GOT3 (cell line): ENCODE measurements around the gene CNR1.
"Not testable (repeated sequence)": the region's sequence is repeated elsewhere in the genome, so short reads cannot be mapped to it uniquely, and the experiment has no call there.

ENCODE experiments used
- DNase-seq: peaks from one replicate; lab custom pipeline; 2025; ENCODE audit warnings: mixed read lengths; lab: John Stamatoyannopoulos, UW

CNR1 gene

GRCh38 chr6:88165844-88166492 lies at the start of gene CNR1:
Gene CNR1 (minus strand): TSS chr6:88166347. CDS start chr6:88145274, 21,073 bp downstream.
- no peak for DNase-seq

- DNase-seq, result no peak
Observed at GRCh38 chr6:88211446-88211845, 45.3 kb upstream of the CNR1 start.

- DNase-seq, result no peak
Observed at GRCh38 chr6:88209301-88209700, 43.2 kb upstream of the CNR1 start.

- DNase-seq, result no peak
Observed at GRCh38 chr6:88208726-88209125, 42.6 kb upstream of the CNR1 start.

GRCh38 chr6:88201734-88202133 lies 35.6 kb upstream of the CNR1 start:
- DNase-seq, result not testable (repeated sequence)

GRCh38 chr6:88184921-88185320 lies 18.8 kb upstream of the CNR1 start:
- no peak for DNase-seq

- DNase-seq, result no peak
Observed at GRCh38 chr6:88183471-88183870, 17.3 kb upstream of the CNR1 start.

- no peak for DNase-seq
Observed at GRCh38 chr6:88179692-88180091, 13.5 kb upstream of the CNR1 start.

- no peak for DNase-seq
Observed at GRCh38 chr6:88177961-88178464, 11.9 kb upstream of the CNR1 start.

GRCh38 chr6:88174906-88175305 lies 8.8 kb upstream of the CNR1 start:
- no peak for DNase-seq

- DNase-seq, result no peak
Observed at GRCh38 chr6:88171312-88171711, 5.2 kb upstream of the CNR1 start.

- DNase-seq, result no peak
Observed at GRCh38 chr6:88168362-88168761, 2.2 kb upstream of the CNR1 start.

- no peak for DNase-seq
Observed at GRCh38 chr6:88167352-88167937, 1.3 kb upstream of the CNR1 start.

- no peak for DNase-seq
Observed at GRCh38 chr6:88166493-88167351, 575 bp upstream of the CNR1 start.

- no peak for DNase-seq
Observed at GRCh38 chr6:88165087-88165843, 882 bp downstream of the CNR1 start.

GRCh38 chr6:88164061-88164460 lies 2.1 kb downstream of the CNR1 start:
- no peak for DNase-seq

- no peak for DNase-seq
Observed at GRCh38 chr6:88163616-88164015, 2.5 kb downstream of the CNR1 start.

- DNase-seq, result no peak
Observed at GRCh38 chr6:88161940-88162339, 4.2 kb downstream of the CNR1 start.

- no peak for DNase-seq
Observed at GRCh38 chr6:88157106-88157505, 9.0 kb downstream of the CNR1 start.

- no peak for DNase-seq
Observed at GRCh38 chr6:88145298-88145963, 20.7 kb downstream of the CNR1 start.

GRCh38 chr6:88144637-88145297 lies 21.4 kb downstream of the CNR1 start:
- DNase-seq, result no peak
